Retinal pigment epithelial cell (primary cell): Measurements from ENCODE around the gene SCRN1.
"Not testable (repeated sequence)": the region's sequence is repeated elsewhere in the genome, so short reads cannot be mapped to it uniquely, and the experiment has no call there.

Source experiments
- DNase-seq: peaks from one replicate; pipeline ENCODE4 v3.0.0-alpha.2; 2010; ENCODE audit warnings: low read depth
- H3K4me3 ChIP-seq: 2 replicates; pipeline ENCODE4 v1.5.1; 2011; ENCODE audit warnings: mild to moderate bottlenecking, low read length, control low read depth, moderate library complexity
- CTCF ChIP-seq: conservative IDR thresholded peaks from 2 replicates; pipeline ENCODE4 v1.5.1; 2011; ENCODE audit warnings: low read depth, low read length, control low read depth, inconsistent platforms

Gene SCRN1

GRCh38 chr7:29969738-29970137, 19.9 kb downstream of the SCRN1 start:
- DNase-seq = no peak
- TF ChIP-seq CTCF = no peak
- no peak overlapping the region for H3K4me3 ChIP-seq

GRCh38 chr7:29968683-29969395, 20.8 kb downstream of the SCRN1 start:
- DNase-seq = peak; percentile 47
- H3K4me3 ChIP-seq = peak overlapping the region; percentile 3
- no peak for TF ChIP-seq CTCF

- TF ChIP-seq CTCF = no peak
- no peak for DNase-seq
- no peak overlapping the region for H3K4me3 ChIP-seq
These were observed 24.6 kb downstream of the SCRN1 start for GRCh38 chr7:29965030-29965429.

GRCh38 chr7:29962035-29962434, 27.6 kb downstream of the SCRN1 start:
- DNase-seq = no peak
- TF ChIP-seq CTCF = no peak
- H3K4me3 ChIP-seq = no peak overlapping the region

- H3K4me3 ChIP-seq = not testable (repeated sequence)
These were observed 28.0 kb downstream of the SCRN1 start for GRCh38 chr7:29961611-29962010.

GRCh38 chr7:29958667-29959358, 30.8 kb downstream of the SCRN1 start:
- DNase-seq = no peak
- TF ChIP-seq CTCF = no peak
- H3K4me3 ChIP-seq = no peak overlapping the region

More at GRCh38 chr7:29961611-29962010, 28.0 kb downstream of the SCRN1 start:
- DNase-seq = not testable (repeated sequence)

GRCh38 chr7:29957521-29958310, 31.9 kb downstream of the SCRN1 start:
- no peak for DNase-seq
- H3K4me3 ChIP-seq = no peak overlapping the region
- no peak for TF ChIP-seq CTCF
